Astrocyte (in vitro differentiated cells and primary cell): ENCODE data around the gene CCL23.

ENCODE experiments used
- CTCF ChIP-seq: IDR thresholded peaks from 2 replicates; pipeline ENCODE4 v1.5.1; 2011; ENCODE audit warnings: low read depth, mild to moderate bottlenecking, inconsistent platforms, low read length, moderate library complexity; ENCODE audit not compliant: insufficient read depth
- EZH2 ChIP-seq: IDR thresholded peaks from 2 replicates; pipeline ENCODE4 v1.6.1; 2012; ENCODE audit warnings: mild to moderate bottlenecking, low read length, inconsistent platforms; ENCODE audit not compliant: insufficient read depth

- no peak for TF ChIP-seq CTCF
- TF ChIP-seq EZH2, result no peak
Measured at GRCh38 chr17:36014946-36015345, 2.8 kb downstream of the CCL23 start.
